ENCODE data around the gene SSC5D.

DNA sequence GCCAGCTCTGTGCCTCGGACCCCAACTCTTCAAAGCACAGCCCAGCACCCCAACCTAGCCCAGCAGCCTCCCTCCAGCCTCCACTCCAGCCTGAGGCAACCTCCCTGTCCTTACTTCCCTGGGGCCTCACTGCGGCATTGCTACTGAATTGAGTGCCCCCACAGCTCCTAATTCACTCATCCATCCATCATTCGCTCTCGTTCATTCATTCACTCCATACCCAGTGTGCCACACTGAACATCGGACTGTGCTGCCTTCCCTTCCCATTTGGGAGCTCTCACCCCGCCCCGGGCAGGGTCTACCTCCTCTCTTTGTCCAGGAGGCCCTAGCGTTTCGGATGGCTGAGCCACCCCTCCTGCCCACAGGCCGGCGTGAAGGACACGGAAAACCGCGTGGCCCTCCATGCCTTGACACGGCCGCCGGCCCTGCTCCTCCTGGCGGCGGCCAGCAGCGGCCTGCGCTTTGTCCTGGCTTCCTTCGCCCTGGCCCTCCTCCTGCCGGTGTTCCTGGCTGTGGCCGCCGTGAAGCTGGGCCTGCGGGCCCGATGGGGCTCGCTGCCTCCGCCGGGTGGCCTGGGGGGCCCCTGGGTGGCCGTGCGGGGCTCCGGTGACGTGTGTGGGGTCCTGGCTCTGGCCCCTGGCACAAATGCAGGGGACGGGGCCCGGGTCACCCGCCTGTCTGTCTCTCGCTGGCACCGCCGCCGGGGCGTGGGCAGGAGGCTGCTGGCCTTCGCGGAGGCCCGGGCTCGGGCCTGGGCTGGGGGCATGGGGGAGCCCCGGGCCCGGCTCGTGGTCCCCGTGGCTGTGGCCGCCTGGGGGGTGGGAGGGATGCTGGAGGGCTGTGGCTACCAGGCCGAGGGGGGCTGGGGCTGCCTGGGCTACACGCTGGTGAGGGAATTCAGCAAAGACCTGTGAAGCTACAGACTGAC lies 1.9 kb upstream of the SSC5D start:
- TF ChIP-seq, protein P1, sequence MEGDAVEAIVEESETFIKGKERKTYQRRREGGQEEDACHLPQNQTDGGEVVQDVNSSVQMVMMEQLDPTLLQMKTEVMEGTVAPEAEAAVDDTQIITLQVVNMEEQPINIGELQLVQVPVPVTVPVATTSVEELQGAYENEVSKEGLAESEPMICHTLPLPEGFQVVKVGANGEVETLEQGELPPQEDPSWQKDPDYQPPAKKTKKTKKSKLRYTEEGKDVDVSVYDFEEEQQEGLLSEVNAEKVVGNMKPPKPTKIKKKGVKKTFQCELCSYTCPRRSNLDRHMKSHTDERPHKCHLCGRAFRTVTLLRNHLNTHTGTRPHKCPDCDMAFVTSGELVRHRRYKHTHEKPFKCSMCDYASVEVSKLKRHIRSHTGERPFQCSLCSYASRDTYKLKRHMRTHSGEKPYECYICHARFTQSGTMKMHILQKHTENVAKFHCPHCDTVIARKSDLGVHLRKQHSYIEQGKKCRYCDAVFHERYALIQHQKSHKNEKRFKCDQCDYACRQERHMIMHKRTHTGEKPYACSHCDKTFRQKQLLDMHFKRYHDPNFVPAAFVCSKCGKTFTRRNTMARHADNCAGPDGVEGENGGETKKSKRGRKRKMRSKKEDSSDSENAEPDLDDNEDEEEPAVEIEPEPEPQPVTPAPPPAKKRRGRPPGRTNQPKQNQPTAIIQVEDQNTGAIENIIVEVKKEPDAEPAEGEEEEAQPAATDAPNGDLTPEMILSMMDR (IDR thresholded peaks at IDR 0.05), result no peak
- no peak for TF ChIP-seq POLR2A (IDR thresholded peaks at IDR 0.05)
- no peak for TF ChIP-seq POLR2AphosphoS5 (IDR thresholded peaks at IDR 0.05; ENCODE audit: insufficient read depth in 1 of 2, low read depth in 1 of 2)

All from vagina (tissue), 2 donors.